Ascending aorta (tissue), 2 donors: Measurements from ENCODE around the gene IL1RN. TPM values are rescaled to one million over a fixed set of nuclear protein-coding genes. Genes with fewer than 3 reads are reported as not detected.

Experiments used
- DNase-seq, 2 donors: peaks; one replicate each; pipeline ENCODE4 v3.0.0-alpha.2; 2019; ENCODE audit warnings: low spot score in 2 of 2
- H3K27ac ChIP-seq, 2 donors: fragments of 200-600 bp; sonication (generic); one replicate each; pipeline ENCODE4 v1.5.1; 2016 to 2017; ENCODE audit warnings: mild to moderate bottlenecking in 1 of 2
- H3K27me3 ChIP-seq: fragments of 200-600 bp; sonication (generic); one replicate; pipeline ENCODE4 v1.5.1; 2017
- H3K36me3 ChIP-seq, 2 donors: fragments of 200-600 bp; sonication (generic); one replicate each; pipeline ENCODE4 v1.5.1; 2016
- H3K4me1 ChIP-seq, 2 donors: fragments of 200-600 bp; sonication (generic); one replicate each; pipeline ENCODE4 v1.5.1; 2016 to 2017; ENCODE audit warnings: mild to moderate bottlenecking in 1 of 2
- H3K4me3 ChIP-seq, 2 donors: fragments of 200-600 bp; sonication (generic); one replicate each; pipeline ENCODE4 v1.5.1; 2016 to 2017; ENCODE audit warnings: mild to moderate bottlenecking in 1 of 2
- H3K9me3 ChIP-seq, 2 donors: fragments of 200-600 bp; sonication (generic); one replicate each; pipeline ENCODE4 v1.5.1; 2016
- intact Hi-C: fragments of 100-400 bp; cut with DNase I; formaldehyde crosslinking; loops from one replicate; pipeline ENCODE4 v1.15.1; 2023
- total RNA-seq: library from RNA; depleted of rRNA; stranded (reverse); fragments of >200 nt; gene quantifications from one replicate; pipeline ENCODE4 v1.1.0, GENCODE V29; 2016
- TF ChIP-seq, protein P1 (sequence below), 3 experiments: fragments of 200-600 bp in 2 of 3; fragments of 450-650 bp in 1 of 3; sonication (generic) in 2 of 3; IDR thresholded peaks; one replicate each; pipeline ENCODE4 v1.5.1; 2016 to 2019; ENCODE audit warnings: antibody characterized with exemption in 3 of 3, mild to moderate bottlenecking in 1 of 3, moderate library complexity in 1 of 3

Gene IL1RN
- total RNA-seq, 1 donor from 2014 or later = not detected

DNA sequence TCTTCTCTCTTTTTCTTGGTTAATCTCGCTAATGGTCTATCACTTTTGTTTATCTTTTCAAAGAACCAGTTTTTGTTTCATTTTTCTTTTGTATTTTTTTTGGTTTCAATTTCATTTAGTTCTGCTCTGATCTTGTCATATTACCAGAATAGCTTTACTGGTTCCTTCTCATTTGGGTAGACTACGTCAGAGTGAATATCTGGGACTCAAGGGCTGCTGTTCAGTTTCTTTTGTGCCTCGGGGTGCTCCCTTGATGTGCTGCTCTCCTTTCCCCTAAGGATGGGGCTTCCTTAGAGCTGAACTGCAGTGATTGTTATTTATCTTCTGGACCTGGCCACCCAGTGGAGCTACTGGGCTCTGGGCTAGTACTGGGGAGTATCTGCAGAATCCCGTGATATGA, 29.4 kb upstream of the IL1RN start:
- intact Hi-C loops = no loop called here
- no peak for DNase-seq
- Histone ChIP-seq H3K27ac (no peak overlapping the region), H3K9me3 (no peaks in the 10 kb centered on the region), H3K4me3 (no peak overlapping the region), H3K27me3 (no peaks in the 10 kb centered on the region), H3K36me3 (no peaks in the 10 kb centered on the region), H3K4me1 (no peaks in the 10 kb centered on the region)
- TF ChIP-seq, protein P1, sequence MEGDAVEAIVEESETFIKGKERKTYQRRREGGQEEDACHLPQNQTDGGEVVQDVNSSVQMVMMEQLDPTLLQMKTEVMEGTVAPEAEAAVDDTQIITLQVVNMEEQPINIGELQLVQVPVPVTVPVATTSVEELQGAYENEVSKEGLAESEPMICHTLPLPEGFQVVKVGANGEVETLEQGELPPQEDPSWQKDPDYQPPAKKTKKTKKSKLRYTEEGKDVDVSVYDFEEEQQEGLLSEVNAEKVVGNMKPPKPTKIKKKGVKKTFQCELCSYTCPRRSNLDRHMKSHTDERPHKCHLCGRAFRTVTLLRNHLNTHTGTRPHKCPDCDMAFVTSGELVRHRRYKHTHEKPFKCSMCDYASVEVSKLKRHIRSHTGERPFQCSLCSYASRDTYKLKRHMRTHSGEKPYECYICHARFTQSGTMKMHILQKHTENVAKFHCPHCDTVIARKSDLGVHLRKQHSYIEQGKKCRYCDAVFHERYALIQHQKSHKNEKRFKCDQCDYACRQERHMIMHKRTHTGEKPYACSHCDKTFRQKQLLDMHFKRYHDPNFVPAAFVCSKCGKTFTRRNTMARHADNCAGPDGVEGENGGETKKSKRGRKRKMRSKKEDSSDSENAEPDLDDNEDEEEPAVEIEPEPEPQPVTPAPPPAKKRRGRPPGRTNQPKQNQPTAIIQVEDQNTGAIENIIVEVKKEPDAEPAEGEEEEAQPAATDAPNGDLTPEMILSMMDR (IDR thresholded peaks at IDR 0.05) = no peak

DNA sequence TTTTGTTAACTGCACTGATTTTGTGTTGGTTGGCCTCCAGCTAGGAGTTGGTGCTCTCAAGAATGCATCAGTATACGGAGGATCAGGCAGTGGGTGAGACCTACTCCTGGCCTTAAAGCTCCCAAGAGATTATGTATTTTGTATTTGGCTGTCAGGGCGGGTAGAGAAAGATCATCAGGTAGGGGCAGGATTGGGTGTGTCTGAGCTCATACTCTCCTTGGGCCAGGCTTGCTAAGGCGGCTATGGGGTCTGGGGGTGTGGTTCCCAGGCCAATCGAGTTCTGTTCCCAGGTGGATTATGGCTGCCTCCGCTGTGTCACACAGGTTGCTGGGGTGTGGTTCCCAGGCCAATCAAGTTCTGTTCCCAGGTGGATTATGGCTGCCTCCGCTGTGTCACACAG, 28.9 kb upstream of the IL1RN start:
- Histone ChIP-seq H3K36me3 (no peaks in the 10 kb centered on the region), H3K9me3 (no peaks in the 10 kb centered on the region), H3K4me1 (no peaks in the 10 kb centered on the region), H3K4me3 (no peak overlapping the region), H3K27ac (no peak overlapping the region), H3K27me3 (no peaks in the 10 kb centered on the region)
- intact Hi-C loops = no loop called here
- no peak for DNase-seq
- TF ChIP-seq, protein P1 (IDR thresholded peaks at IDR 0.05) = no peak

DNA sequence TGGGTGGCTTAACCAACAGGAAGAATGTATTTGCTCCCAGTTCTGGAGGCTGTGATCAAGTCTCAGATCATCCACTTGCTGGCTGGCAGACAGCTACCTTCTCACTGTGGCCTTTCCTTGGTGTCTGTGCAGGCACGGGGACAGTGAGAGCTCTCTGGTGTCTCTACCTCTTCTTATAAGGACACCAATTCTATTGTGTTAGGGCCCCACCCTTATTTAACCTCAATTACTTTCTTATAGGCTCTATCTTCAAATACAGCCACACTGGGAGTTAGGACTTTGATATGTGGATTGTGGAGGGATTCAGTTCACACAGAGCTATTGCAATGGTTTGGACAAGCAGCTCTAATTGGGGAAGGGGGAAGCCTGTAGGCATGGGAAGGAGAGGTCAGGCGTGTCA, 25.3 kb upstream of the IL1RN start:
- H3K9me3 ChIP-seq = no peaks in the 10 kb centered on the region
- H3K27ac ChIP-seq = no peak overlapping the region
- DNase-seq = no peak
- intact Hi-C loops = no loop called here
- H3K4me1 ChIP-seq = no peaks in the 10 kb centered on the region
- H3K4me3 ChIP-seq = no peak overlapping the region
- H3K36me3 ChIP-seq = no peaks in the 10 kb centered on the region
- H3K27me3 ChIP-seq = no peaks in the 10 kb centered on the region
- TF ChIP-seq, protein P1 (IDR thresholded peaks at IDR 0.05) = no peak

DNA sequence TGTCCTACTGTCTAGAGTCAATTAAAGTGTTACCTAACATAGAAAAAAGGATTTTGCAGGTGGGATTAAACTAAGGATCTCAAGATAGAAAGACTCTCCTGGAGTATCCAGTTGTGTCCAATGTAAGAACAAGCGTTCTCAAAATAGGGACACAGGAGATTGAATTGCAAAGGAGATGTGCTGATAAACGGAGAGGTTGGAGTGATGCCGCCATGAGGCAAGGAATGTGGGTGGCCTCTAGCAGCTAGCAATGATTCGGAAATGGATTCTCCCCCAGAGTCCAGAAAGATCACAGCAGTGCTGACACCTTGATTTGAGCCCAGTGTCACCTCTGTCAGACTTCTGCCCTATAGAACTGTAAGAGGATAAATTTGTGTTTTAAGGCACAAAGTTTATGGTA, 24.1 kb upstream of the IL1RN start:
- intact Hi-C loops = no loop called here

DNA sequence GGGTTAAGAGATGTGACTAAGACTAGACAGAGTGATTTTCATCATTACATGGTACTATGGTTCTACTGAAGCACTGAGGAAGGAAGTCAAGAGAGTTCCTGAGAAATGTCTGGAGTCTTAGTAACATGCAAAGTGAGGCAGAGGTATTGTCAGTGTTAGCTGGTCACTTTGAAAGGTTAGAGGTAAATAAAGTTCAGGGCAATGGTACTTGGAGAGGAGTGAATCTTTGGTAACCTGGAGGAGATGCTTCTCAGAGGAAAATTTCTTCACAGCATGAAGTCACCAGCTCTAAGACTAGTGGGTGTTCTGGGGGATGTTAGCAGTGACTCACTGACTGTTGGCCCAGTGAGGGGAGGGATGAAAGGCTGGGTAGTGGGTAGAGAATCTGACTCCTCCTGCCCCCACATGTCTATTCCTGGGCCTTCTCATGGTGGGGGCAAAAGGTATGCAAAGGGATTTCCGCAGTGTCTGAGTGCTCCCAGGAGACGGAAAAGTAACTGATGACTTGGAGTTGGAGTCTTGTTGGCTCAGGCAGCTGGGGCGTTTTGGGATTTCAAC, 23.3 kb upstream of the IL1RN start:
- Histone ChIP-seq H3K36me3 (no peaks in the 10 kb centered on the region), H3K27me3 (no peaks in the 10 kb centered on the region), H3K9me3 (no peaks in the 10 kb centered on the region), H3K4me1 (no peaks in the 10 kb centered on the region), H3K4me3 (no peak overlapping the region), H3K27ac (no peak overlapping the region)
- DNase-seq = no peak
- intact Hi-C loops = no loop called here
- TF ChIP-seq, protein P1 (IDR thresholded peaks at IDR 0.05) = no peak

More for the DNA sequence above, 24.1 kb upstream of the IL1RN start:
- Histone ChIP-seq H3K4me1 (no peaks in the 10 kb centered on the region), H3K9me3 (no peaks in the 10 kb centered on the region), H3K27me3 (no peaks in the 10 kb centered on the region), H3K4me3 (no peak overlapping the region), H3K36me3 (no peaks in the 10 kb centered on the region), H3K27ac (no peak overlapping the region)
- no peak for DNase-seq
- TF ChIP-seq, protein P1 (IDR thresholded peaks at IDR 0.05) = no peak
